Measurements from ENCODE around the gene TMPRSS9.

The TMPRSS9 gene

DNA sequence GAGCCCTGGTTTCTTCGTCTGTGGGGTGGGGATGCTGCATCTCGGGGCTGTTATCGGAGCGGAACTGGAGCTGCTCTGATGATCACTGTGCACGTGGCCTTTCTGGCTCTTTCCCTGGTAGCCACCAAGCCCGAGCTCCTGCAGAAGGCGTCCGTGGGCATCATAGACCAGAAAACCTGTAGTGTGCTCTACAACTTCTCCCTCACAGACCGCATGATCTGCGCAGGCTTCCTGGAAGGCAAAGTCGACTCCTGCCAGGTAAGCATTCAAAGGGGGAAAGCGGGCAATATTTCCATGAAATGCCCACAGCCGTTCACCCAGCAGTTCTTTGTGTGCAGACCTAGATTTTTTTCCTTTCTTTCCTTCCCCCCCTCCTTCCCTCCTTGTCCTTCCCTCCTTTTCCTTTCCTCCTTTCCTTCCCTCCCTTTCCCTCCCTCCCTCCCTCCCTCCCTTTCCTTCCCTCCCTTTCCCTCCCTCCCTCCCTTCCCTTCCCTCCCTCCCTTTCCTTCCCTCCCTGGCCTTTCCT, 57.9 kb downstream of the TMPRSS9 start:
- TF ChIP-seq GATA3 (IDR thresholded peaks at IDR 0.05; ENCODE audit: low read depth, low read length) (no peak), GATA2 (IDR thresholded peaks at IDR 0.05; ENCODE audit: low read depth, low read length) (no peak)

- TF ChIP-seq GATA2 (IDR thresholded peaks at IDR 0.05; ENCODE audit: low read depth, low read length) (no peak), GATA3 (IDR thresholded peaks at IDR 0.05; ENCODE audit: low read depth, low read length) (no peak)
Measured at GRCh38 chr19:2419754-2420153, 59.7 kb downstream of the TMPRSS9 start.

DNA sequence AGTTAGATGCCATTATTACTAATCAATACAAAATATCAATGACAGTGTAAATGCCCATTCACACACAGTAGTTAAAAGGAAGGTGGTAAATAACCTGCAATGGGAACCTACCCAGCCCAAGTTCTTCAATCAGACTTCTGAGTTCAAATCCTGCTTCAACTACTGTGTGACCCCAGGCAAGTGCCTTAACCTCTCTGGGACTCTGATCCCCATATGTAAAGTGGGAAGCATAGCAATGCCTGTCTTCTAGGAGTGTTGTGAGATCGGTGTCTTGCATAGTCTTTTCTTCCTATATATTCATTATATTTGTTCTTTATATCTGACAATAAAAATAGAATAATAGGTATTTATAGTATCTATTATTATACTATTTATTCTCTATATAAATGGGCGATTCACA, 60.4 kb downstream of the TMPRSS9 start:
- no peak for TF ChIP-seq GATA2 (IDR thresholded peaks at IDR 0.05; ENCODE audit: low read depth, low read length)
- no peak for TF ChIP-seq GATA3 (IDR thresholded peaks at IDR 0.05; ENCODE audit: low read depth, low read length)

DNA sequence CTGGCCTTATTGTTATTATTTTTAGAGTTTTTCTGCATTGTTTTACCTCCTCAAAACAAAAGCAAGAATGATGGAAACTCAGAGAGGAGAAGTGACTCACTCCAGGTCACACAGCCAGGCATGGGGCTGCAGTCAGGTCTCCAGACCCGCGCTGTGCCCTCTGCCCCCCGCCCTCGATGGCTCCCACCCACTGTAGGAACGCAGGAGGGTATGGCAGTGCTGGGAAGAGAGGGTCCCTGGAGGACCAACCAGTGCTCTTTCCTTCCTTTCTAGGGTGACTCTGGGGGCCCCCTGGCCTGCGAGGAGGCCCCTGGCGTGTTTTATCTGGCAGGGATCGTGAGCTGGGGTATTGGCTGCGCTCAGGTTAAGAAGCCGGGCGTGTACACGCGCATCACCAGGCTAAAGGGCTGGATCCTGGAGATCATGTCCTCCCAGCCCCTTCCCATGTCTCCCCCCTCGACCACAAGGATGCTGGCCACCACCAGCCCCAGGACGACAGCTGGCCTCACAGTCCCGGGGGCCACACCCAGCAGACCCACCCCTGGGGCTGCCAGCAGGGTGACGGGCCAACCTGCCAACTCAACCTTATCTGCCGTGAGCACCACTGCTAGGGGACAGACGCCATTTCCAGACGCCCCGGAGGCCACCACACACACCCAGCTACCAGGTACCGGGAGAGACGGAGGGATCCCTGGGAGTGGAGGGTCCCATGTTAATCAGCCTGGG, 61.7 kb downstream of the TMPRSS9 start:
- TF ChIP-seq GATA2 (IDR thresholded peaks at IDR 0.05; ENCODE audit: low read depth, low read length) (no peak), GATA3 (IDR thresholded peaks at IDR 0.05; ENCODE audit: low read depth, low read length) (no peak)

GRCh38 chr19:2423071-2423914, 63.2 kb downstream of the TMPRSS9 start:
- TF ChIP-seq GATA2 (IDR thresholded peaks at IDR 0.05; ENCODE audit: low read depth, low read length) (no peak), GATA3 (IDR thresholded peaks at IDR 0.05; ENCODE audit: low read depth, low read length) (no peak)

GRCh38 chr19:2423915-2424685, 64.0 kb downstream of the TMPRSS9 start:
- TF ChIP-seq GATA3 (IDR thresholded peaks at IDR 0.05; ENCODE audit: low read depth, low read length): no peak
- TF ChIP-seq GATA2 (IDR thresholded peaks at IDR 0.05; ENCODE audit: low read depth, low read length): no peak

DNA sequence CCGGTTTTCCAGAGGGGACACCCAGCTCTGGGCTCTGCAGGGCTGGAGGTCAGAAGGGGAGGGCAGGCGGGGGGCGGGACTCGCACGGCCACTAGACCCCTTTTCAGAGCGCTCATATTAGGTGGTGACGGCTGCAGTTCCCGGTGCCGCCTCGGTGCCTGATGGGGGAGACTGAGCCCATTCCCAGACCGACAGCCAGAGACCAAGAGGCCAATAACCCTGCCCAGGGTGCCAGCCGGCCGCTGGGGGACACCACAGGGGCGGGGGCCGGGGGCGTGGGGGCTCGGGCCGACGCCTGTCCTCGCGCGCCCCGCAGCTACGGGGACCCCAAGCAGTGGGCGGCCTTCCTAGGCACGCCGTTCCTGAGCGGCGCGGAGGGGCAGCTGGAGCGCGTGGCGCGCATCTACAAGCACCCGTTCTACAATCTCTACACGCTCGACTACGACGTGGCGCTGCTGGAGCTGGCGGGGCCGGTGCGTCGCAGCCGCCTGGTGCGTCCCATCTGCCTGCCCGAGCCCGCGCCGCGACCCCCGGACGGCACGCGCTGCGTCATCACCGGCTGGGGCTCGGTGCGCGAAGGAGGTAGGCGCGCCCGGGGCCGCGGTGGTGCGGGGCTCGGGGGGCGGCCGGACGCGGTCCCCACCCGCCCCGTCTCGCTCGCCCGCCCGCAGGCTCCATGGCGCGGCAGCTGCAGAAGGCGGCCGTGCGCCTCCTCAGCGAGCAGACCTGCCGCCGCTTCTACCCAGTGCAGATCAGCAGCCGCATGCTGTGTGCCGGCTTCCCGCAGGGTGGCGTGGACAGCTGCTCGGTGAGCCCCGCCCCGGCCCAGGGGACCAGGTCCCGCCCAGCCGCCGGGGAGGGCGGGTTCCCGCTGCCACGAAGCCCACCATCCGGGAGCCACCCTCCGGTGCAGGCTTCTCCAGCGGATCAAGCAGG, 64.9 kb downstream of the TMPRSS9 start:
- TF ChIP-seq GATA3 (IDR thresholded peaks at IDR 0.05; ENCODE audit: low read depth, low read length) (no peak), GATA2 (IDR thresholded peaks at IDR 0.05; ENCODE audit: low read depth, low read length) (no peak)

DNA sequence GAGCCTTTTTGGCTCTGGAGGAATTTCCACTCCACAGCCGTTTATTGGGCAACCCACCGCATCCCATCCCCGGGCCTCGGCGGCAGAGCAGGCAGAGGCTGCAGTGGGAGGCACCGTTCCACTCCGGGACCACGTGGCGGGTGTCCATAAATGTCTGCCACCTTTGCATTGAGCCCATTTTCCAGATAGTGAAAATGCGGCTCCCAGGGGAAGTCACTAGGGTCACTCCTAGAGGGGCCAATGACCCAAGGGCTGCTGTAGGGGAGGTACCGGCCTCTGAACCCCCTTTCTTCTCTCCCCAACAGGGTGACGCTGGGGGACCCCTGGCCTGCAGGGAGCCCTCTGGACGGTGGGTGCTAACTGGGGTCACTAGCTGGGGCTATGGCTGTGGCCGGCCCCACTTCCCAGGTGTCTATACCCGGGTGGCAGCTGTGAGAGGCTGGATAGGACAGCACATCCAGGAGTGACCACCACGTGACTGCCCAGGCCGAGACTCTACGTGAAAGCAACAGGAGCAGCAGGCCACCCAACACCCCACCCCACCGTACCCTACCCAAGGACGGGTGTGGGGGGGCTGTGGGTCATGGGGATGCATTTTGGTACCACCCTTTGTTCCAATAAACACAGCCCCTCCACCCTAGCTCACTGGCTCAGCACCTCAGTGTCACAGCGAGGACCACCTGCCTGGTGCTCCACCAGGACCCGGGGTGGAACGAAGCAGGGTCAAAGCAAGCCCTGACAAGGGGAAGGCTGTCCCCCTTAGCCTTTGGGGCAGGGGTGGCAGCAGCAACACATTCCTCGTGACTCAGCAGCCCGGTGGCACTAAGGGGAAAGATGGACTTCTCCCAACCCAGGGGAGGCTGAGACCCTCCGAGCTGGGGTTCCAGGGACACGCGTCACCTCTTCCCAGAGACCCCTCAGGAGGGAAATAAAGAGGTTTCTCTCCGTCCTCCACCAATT, 65.8 kb downstream of the TMPRSS9 start:
- no peak for TF ChIP-seq GATA3 (IDR thresholded peaks at IDR 0.05; ENCODE audit: low read depth, low read length)

DNA sequence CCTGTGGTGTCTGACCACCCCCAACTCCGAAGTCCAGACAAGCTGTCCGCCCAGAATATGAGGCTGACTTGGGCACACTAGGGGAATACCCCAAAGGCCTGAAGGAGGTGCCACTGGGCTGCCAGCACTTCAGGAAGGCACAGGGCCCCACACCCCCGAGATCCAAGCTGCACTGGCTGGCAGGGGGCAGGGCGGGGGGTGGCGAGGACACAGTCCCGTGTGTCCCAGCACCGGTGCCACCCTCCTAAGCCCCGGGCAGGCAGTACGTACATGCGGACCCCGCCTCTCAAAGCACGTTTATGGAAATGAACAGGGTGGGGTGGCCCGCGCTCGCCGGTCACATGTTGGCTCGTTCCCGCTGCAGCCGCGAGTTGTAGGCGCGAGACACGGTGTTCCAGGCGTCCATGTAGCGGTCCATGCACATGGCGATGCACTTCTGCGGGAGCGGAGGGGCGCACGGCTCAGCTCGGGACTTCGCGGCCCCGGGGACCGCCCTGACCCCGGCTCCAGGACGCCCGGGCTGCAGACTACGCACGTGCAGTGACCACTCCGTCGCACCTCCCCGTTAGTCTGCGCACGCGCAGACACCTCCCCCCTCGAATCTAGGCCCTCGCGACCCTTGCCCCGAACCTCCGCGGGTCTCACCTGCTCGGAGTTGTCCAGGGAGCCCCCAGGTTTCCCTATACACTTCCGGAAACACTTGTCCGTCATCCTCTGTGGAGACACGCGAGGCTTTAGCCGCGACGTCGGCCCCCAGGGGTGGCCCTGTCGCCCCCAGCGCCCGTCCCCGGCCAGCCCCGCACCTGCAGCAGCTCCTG, 66.8 kb downstream of the TMPRSS9 start:
- no peak for TF ChIP-seq GATA3 (IDR thresholded peaks at IDR 0.05; ENCODE audit: low read depth, low read length)
- no peak for TF ChIP-seq GATA2 (IDR thresholded peaks at IDR 0.05; ENCODE audit: low read depth, low read length)

GRCh38 chr19:2427429-2428320, 67.6 kb downstream of the TMPRSS9 start, which contains the start of gene TIMM13:
Gene TIMM13 (minus strand): TSS chr19:2427586. CDS start chr19:2427533, 53 bp downstream.
- TF ChIP-seq GATA3 (IDR thresholded peaks at IDR 0.05; ENCODE audit: low read depth, low read length) (no peak), GATA2 (IDR thresholded peaks at IDR 0.05; ENCODE audit: low read depth, low read length) (no peak)

Measured in SH-SY5Y (cell line).